MM.1S (cell line): ENCODE results near the gene DENND2D.

Experiments
- CTCF ChIP-seq: fragments of 300-600 bp; sonication (generic); IDR thresholded peaks from 2 replicates; pipeline ENCODE4 v1.5.1; 2016; ENCODE audit warnings: antibody characterized with exemption, low read length, mixed read lengths
- EZH2 ChIP-seq: fragments of 300-600 bp; sonication (generic); optimal IDR thresholded peaks from 2 replicates; pipeline ENCODE3; 2017; ENCODE audit warnings: low read depth, mild to moderate bottlenecking, antibody characterized with exemption, low read length, mixed read lengths
- EZH2phosphoT487 ChIP-seq: fragments of 300-600 bp; sonication (generic); IDR thresholded peaks from 2 replicates; pipeline ENCODE4 v1.6.1; 2018; ENCODE audit warnings: antibody characterized with exemption, low read length

DNA sequence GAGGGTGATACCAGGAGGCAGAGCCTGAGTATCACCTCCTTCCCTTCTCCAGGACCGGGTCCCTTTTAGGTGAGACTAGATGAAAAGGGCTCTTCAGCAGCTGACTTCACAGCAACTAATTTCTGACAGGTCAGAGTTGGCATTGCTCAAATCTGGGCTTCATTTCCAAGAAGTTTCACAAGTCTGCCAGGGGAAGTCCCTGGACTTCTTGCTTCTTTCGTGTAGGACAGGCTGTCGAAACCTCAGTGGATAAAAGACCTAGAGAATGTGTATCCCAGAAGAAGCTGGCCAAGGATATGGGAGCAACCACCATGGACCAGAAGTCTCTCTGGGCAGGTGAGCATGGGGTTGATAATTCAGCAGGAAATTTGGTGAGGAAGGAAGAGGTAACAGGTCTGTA lies 27.0 kb upstream of the DENND2D start, which contains the start of gene CHI3L2:
- TF ChIP-seq CTCF = no peak
- no peak for TF ChIP-seq EZH2
- no peak for TF ChIP-seq EZH2phosphoT487
